ENCODE results near the gene TRIM46. TPM values are rescaled to one million over a fixed set of nuclear protein-coding genes. Genes with fewer than 3 reads are reported as not detected.

The TRIM46 gene
- total and polyA plus RNA-seq, 9 of the 15 experiments (the other 6 are each of a cell fraction or from before 2014, with no cell fraction given): 0.05 to 0.60 (median 0.16) TPM; not detected in 3

DNA sequence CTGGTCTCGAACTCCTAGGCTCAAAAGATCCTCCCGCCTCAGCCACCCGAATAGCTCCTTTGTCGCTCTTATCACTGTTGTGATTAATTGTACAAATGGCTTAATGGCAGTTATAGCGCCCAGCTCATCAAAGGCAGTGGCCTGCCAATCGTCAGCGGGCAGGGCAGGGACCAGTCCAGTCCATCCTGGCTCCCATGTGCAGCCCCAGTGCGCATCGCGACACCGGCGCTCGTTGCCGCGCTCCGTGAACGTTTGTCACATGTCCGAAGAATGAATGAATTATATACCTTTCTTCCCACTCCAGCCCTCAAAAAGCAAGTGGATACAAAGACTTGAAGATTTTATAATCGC is 53.2 kb downstream of the TRIM46 start (continued):
- TF ChIP-seq, protein P1, sequence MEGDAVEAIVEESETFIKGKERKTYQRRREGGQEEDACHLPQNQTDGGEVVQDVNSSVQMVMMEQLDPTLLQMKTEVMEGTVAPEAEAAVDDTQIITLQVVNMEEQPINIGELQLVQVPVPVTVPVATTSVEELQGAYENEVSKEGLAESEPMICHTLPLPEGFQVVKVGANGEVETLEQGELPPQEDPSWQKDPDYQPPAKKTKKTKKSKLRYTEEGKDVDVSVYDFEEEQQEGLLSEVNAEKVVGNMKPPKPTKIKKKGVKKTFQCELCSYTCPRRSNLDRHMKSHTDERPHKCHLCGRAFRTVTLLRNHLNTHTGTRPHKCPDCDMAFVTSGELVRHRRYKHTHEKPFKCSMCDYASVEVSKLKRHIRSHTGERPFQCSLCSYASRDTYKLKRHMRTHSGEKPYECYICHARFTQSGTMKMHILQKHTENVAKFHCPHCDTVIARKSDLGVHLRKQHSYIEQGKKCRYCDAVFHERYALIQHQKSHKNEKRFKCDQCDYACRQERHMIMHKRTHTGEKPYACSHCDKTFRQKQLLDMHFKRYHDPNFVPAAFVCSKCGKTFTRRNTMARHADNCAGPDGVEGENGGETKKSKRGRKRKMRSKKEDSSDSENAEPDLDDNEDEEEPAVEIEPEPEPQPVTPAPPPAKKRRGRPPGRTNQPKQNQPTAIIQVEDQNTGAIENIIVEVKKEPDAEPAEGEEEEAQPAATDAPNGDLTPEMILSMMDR (IDR thresholded peaks at IDR 0.05 in 2 of 3, conservative IDR thresholded peaks at IDR 0.05 in 1 of 3; ENCODE audit: insufficient read depth in 2 of 3, low read depth in 1 of 3, low read length in 3 of 3): peak in 1 of 3 experiments; percentile 37; a peak in 1 of 6 replicates
- TF ChIP-seq HDAC1 (IDR thresholded peaks at IDR 0.05): peak; percentile 17 to 72; a peak in 1 of 4 replicates
- TF ChIP-seq ETV1 (tag; conservative IDR thresholded peaks at IDR 0.05; ENCODE audit: low read depth): no peak
- TF ChIP-seq PPARD (CRISPR knock-in tag; IDR thresholded peaks at IDR 0.05): no peak
- TF ChIP-seq, protein P2, sequence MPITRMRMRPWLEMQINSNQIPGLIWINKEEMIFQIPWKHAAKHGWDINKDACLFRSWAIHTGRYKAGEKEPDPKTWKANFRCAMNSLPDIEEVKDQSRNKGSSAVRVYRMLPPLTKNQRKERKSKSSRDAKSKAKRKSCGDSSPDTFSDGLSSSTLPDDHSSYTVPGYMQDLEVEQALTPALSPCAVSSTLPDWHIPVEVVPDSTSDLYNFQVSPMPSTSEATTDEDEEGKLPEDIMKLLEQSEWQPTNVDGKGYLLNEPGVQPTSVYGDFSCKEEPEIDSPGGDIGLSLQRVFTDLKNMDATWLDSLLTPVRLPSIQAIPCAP (CRISPR knock-in tag; IDR thresholded peaks at IDR 0.05; ENCODE audit: borderline replicate concordance): 0 out of 2 replicates have a peak, but pooled peaks have one; percentile 73
- TF ChIP-seq, protein P3, sequence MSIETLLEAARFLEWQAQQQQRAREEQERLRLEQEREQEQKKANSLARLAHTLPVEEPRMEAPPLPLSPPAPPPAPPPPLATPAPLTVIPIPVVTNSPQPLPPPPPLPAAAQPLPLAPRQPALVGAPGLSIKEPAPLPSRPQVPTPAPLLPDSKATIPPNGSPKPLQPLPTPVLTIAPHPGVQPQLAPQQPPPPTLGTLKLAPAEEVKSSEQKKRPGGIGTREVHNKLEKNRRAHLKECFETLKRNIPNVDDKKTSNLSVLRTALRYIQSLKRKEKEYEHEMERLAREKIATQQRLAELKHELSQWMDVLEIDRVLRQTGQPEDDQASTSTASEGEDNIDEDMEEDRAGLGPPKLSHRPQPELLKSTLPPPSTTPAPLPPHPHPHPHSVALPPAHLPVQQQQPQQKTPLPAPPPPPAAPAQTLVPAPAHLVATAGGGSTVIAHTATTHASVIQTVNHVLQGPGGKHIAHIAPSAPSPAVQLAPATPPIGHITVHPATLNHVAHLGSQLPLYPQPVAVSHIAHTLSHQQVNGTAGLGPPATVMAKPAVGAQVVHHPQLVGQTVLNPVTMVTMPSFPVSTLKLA (conservative IDR thresholded peaks at IDR 0.05): peak in 1 of 2 experiments; percentile 82; a peak in 3 of 4 replicates
- no peak for TF ChIP-seq PHF21A (IDR thresholded peaks at IDR 0.05; ENCODE audit: borderline replicate concordance, low read depth)
- TF ChIP-seq, protein P4, sequence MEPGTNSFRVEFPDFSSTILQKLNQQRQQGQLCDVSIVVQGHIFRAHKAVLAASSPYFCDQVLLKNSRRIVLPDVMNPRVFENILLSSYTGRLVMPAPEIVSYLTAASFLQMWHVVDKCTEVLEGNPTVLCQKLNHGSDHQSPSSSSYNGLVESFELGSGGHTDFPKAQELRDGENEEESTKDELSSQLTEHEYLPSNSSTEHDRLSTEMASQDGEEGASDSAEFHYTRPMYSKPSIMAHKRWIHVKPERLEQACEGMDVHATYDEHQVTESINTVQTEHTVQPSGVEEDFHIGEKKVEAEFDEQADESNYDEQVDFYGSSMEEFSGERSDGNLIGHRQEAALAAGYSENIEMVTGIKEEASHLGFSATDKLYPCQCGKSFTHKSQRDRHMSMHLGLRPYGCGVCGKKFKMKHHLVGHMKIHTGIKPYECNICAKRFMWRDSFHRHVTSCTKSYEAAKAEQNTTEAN (CRISPR knock-in tag; IDR thresholded peaks at IDR 0.05): no peak
- TF ChIP-seq, protein P5, sequence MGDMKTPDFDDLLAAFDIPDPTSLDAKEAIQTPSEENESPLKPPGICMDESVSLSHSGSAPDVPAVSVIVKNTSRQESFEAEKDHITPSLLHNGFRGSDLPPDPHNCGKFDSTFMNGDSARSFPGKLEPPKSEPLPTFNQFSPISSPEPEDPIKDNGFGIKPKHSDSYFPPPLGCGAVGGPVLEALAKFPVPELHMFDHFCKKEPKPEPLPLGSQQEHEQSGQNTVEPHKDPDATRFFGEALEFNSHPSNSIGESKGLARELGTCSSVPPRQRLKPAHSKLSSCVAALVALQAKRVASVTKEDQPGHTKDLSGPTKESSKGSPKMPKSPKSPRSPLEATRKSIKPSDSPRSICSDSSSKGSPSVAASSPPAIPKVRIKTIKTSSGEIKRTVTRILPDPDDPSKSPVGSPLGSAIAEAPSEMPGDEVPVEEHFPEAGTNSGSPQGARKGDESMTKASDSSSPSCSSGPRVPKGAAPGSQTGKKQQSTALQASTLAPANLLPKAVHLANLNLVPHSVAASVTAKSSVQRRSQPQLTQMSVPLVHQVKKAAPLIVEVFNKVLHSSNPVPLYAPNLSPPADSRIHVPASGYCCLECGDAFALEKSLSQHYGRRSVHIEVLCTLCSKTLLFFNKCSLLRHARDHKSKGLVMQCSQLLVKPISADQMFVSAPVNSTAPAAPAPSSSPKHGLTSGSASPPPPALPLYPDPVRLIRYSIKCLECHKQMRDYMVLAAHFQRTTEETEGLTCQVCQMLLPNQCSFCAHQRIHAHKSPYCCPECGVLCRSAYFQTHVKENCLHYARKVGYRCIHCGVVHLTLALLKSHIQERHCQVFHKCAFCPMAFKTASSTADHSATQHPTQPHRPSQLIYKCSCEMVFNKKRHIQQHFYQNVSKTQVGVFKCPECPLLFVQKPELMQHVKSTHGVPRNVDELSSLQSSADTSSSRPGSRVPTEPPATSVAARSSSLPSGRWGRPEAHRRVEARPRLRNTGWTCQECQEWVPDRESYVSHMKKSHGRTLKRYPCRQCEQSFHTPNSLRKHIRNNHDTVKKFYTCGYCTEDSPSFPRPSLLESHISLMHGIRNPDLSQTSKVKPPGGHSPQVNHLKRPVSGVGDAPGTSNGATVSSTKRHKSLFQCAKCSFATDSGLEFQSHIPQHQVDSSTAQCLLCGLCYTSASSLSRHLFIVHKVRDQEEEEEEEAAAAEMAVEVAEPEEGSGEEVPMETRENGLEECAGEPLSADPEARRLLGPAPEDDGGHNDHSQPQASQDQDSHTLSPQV (IDR thresholded peaks at IDR 0.05): peak; percentile 56; the same call in 1 of the 2 replicates
- 0 out of 2 replicates have a peak, but pooled peaks have one; percentile 21 for TF ChIP-seq NFIC (IDR thresholded peaks at IDR 0.05)
- TF ChIP-seq ZNF24 (IDR thresholded peaks at IDR 0.05): peak; percentile 93; the same call in 1 of the 2 replicates
- TF ChIP-seq ZSCAN29 (IDR thresholded peaks at IDR 0.05): peak; percentile 45; the same call in 1 of the 2 replicates
- TF ChIP-seq SUPT5H (IDR thresholded peaks at IDR 0.05): no peak
- peak; percentile 27 for TF ChIP-seq SAP30 (IDR thresholded peaks at IDR 0.05; ENCODE audit: borderline replicate concordance, insufficient read depth, low read depth, low read length, poor library complexity, severe bottlenecking)
- TF ChIP-seq IRF2 (CRISPR knock-in tag; IDR thresholded peaks at IDR 0.05): no peak
